NT2/D1 (cell line): ENCODE results near the gene KIDINS220.

ENCODE experiments used
- DNase-seq: peaks from one replicate; pipeline ENCODE4 v3.0.0-alpha.2; 2011; ENCODE audit warnings: low read depth, low spot score
- H3K27me3 ChIP-seq: 2 replicates; pipeline ENCODE4 v1.6.0; 2011; ENCODE audit warnings: mild to moderate bottlenecking; ENCODE audit not compliant: insufficient read length, insufficient read depth
- H3K36me3 ChIP-seq: 2 replicates; pipeline ENCODE4 v1.6.1; 2011; ENCODE audit warnings: mild to moderate bottlenecking, low read length, mixed read lengths; ENCODE audit not compliant: insufficient read depth, insufficient read length
- H3K4me1 ChIP-seq: 2 replicates; pipeline ENCODE4 v1.5.1; 2011; ENCODE audit not compliant: insufficient read depth, insufficient read length
- H3K4me3 ChIP-seq: 2 replicates; pipeline ENCODE4 v1.5.1; 2011; ENCODE audit warnings: low read depth; ENCODE audit not compliant: insufficient read length
- H3K9ac ChIP-seq: 2 replicates; pipeline ENCODE4 v1.6.0; 2011; ENCODE audit warnings: low read depth; ENCODE audit not compliant: insufficient read length
- H3K9me3 ChIP-seq: 2 replicates; pipeline ENCODE4 v1.5.1; 2011; ENCODE audit warnings: mild to moderate bottlenecking, low read length; ENCODE audit not compliant: insufficient read depth
- SUZ12 ChIP-seq: IDR thresholded peaks from 2 replicates; pipeline ENCODE4 v1.6.1; 2011; ENCODE audit not compliant: insufficient read length, insufficient read depth; ENCODE audit errors: extremely low read depth
- YY1 ChIP-seq: IDR thresholded peaks from 2 replicates; pipeline ENCODE4 v1.6.1; 2011; ENCODE audit not compliant: insufficient read length, insufficient read depth
- ZNF274 ChIP-seq: IDR thresholded peaks from 2 replicates; pipeline ENCODE4 v1.6.1; 2011; ENCODE audit warnings: mild to moderate bottlenecking, low read depth, low read length

The KIDINS220 gene

DNA sequence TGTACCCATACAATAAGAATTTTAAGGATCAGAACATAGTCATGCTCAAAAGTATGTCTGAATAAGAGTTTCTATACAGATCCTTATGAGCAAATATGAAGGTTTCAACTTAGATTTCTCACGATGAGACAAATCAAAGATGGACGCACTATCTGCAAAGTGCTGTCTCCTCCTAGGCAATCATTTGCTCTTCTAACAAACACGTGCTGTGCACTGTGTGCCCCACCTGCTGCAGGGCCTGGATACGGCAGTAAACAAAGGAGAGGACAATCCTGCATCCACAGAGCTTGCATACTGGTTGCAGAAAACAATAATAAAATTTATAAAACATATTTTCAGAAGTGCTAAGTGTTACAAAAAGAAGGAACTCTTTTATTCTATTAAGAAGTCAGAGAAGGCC lies 39.9 kb upstream of the KIDINS220 start:
- Histone ChIP-seq H3K4me3 (no peak overlapping the region), H3K9ac (no peak overlapping the region), H3K36me3 (peaks cover 41% of the 10 kb centered on the region), H3K9me3 (no peaks in the 10 kb centered on the region), H3K4me1 (no peaks in the 10 kb centered on the region), H3K27me3 (no peaks in the 10 kb centered on the region)
- no peak for DNase-seq
- TF ChIP-seq SUZ12 = no peak
- no peak for TF ChIP-seq ZNF274
- no peak for TF ChIP-seq YY1

DNA sequence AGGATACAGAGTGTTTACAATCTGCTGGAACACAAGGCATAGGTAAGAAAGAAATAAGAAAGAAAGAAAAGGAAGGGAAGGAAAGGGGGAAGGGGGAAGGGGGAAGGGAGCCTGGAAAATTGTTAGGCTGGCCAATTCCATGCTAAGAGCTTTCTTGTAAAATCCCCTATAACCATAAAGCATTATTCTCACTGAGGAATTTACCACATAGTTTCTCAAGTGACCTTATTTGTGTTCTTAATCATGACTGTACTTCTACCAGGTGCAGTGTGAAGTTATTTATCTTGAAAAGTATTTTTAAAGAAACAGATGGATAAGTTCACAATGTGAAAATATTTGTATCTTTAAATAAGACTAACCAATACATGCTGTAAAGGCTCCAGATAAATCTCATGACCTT lies 39.2 kb upstream of the KIDINS220 start:
- DNase-seq = no peak
- H3K9me3 ChIP-seq = no peaks in the 10 kb centered on the region
- H3K4me3 ChIP-seq = no peak overlapping the region
- H3K27me3 ChIP-seq = no peaks in the 10 kb centered on the region
- H3K9ac ChIP-seq = no peak overlapping the region
- TF ChIP-seq YY1 (no peak), SUZ12 (no peak), ZNF274 (no peak)
- H3K36me3 ChIP-seq = peaks cover 40% of the 10 kb centered on the region
- H3K4me1 ChIP-seq = no peaks in the 10 kb centered on the region

DNA sequence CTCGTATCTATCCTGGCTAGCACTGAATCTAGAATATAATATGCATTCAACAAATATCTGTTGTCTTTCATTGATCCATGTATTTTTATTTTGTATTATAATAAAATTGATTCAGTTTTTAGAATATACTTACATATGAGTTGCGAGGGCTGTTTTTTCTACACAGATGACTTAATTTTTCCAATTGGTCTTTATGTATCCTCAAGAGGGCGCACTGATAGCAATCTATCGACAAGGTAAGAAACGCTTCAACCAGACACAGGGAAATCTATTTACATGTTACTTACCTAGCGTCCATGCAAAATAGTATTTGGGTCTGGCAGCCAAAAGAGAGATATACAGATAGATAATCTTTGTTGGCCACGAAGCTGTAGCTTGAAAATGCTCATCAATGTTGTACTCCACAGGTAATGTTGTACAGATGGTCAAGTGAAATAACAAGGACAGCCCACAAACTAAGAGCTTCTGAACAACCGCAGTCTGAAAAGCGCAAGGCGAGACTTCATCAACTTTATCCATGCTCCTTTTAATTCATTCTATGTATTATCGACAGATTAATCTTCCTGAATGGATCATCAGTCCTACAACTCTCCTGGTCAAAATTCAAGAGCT lies 35.5 kb upstream of the KIDINS220 start:
- peak; percentile 46 for DNase-seq
- peaks cover 32% of the 10 kb centered on the region for H3K36me3 ChIP-seq
- no peak for TF ChIP-seq YY1
- TF ChIP-seq SUZ12 = no peak
- no peak for TF ChIP-seq ZNF274

DNA sequence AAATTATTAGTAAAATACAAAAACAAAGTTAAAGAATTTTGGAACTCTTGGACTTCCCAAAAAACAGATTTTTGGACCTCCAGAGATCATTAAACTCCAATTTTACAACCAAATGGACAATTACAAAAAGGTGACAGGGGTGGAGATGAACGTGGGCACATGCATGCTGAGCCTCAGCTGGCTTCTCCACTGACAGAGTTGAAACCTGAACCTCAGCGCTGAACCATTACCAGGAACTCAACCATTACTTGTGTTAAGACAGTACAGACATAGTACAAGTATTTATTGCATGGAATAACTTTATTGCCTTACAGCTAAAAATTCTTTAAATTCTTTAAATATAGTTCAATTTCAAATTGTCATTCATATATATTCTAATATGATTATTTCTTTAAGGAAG lies 33.0 kb upstream of the KIDINS220 start:
- Histone ChIP-seq H3K4me3 (no peak overlapping the region), H3K36me3 (peaks cover 12% of the 10 kb centered on the region), H3K9me3 (no peaks in the 10 kb centered on the region), H3K27me3 (no peaks in the 10 kb centered on the region), H3K9ac (no peak overlapping the region), H3K4me1 (no peaks in the 10 kb centered on the region)
- no peak for DNase-seq
- TF ChIP-seq YY1 (no peak), SUZ12 (no peak), ZNF274 (no peak)

More for the DNA sequence above, 35.5 kb upstream of the KIDINS220 start:
- H3K4me3 ChIP-seq = no peak overlapping the region
- no peaks in the 10 kb centered on the region for H3K9me3 ChIP-seq
- no peaks in the 10 kb centered on the region for H3K27me3 ChIP-seq
- H3K4me1 ChIP-seq = no peaks in the 10 kb centered on the region
- H3K9ac ChIP-seq = no peak overlapping the region

DNA sequence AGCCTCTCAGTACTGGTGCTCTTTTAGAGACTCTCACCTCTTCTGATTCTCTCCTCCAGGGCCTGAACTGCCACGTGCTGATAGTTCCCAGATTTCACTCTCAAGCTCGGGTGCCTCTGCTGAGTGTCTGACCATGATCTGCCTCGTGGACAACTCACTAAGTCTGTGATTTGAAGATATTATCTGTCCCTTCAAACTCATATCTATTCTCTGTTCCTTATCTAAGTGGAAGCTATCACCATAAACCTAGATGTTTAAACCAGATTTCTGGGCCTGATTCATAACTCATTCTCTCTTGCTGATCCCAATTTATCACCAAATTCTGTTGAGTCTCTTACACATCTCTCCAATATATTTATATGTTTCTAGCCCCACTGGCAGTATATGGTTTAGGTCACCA lies 29.9 kb upstream of the KIDINS220 start:
- Histone ChIP-seq H3K27me3 (no peaks in the 10 kb centered on the region), H3K4me3 (no peak overlapping the region), H3K9me3 (no peaks in the 10 kb centered on the region), H3K4me1 (no peaks in the 10 kb centered on the region), H3K9ac (no peak overlapping the region), H3K36me3 (peaks cover 13% of the 10 kb centered on the region)
- DNase-seq = no peak
- TF ChIP-seq YY1 (no peak), SUZ12 (no peak), ZNF274 (no peak)

DNA sequence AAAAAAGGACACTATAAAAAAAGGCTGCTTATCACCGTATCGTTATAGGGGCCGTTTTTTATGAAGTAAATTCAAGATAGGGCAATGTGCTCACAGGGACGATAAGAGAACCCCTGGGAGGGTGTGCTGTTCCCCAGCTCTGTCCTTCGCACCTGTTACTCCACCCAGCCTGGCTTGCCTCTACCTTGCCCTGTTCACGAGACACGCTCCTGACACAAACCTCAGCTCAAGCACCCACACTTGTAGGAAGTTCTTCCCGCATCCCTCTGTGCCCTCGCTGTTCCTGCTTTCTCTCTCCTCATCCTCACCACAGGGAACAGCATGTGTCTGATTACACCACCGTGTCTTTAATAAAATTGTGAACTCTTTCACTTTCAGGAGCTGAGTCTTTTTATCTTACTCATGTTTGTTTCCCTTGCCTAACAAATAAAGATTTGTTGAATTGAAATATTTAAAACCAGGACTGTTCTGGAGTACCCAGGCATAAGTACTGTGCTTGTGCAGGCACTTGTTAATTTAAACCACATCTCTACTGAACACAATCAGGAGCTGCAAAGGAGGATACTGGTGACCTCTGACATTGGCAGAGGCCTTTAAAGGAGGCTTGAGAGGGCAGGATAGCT lies 26.0 kb upstream of the KIDINS220 start:
- Histone ChIP-seq H3K9me3 (no peaks in the 10 kb centered on the region), H3K9ac (no peak overlapping the region), H3K4me1 (no peaks in the 10 kb centered on the region), H3K4me3 (no peak overlapping the region), H3K36me3 (peaks cover 9% of the 10 kb centered on the region), H3K27me3 (no peaks in the 10 kb centered on the region)
- TF ChIP-seq YY1 = no peak
- no peak for TF ChIP-seq SUZ12
- TF ChIP-seq ZNF274 = no peak
- DNase-seq = no peak

DNA sequence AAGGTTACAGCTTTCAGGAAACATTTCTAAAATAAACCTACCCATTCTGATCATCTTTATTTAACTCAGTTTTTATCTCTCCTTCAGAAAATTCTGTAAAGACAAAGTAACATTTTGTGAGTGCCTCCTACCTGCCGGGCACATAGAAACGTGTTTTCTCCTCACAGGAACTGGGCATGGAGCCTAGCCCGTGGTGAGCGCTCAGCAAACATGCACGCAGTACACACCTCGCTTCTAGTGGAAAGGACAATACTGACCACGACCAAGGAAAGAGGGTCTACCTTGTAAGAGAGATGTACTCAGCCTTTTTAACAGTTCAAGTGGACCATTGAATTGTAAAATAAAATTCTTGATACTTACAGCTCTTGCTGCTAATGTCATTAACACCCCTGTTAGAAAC lies 24.8 kb upstream of the KIDINS220 start:
- no peaks in the 10 kb centered on the region for H3K4me1 ChIP-seq
- H3K4me3 ChIP-seq = no peak overlapping the region
- DNase-seq = no peak
- H3K27me3 ChIP-seq = no peaks in the 10 kb centered on the region
- no peak overlapping the region for H3K9ac ChIP-seq
- peaks cover 11% of the 10 kb centered on the region for H3K36me3 ChIP-seq
- no peaks in the 10 kb centered on the region for H3K9me3 ChIP-seq
- TF ChIP-seq SUZ12 (no peak), YY1 (no peak), ZNF274 (no peak)
